HCT116 (cell line): ENCODE measurements around the gene KIF3C.

Experiments
- CBX3 ChIP-seq: IDR thresholded peaks from 2 replicates; pipeline ENCODE4 v1.6.1; 2012; ENCODE audit warnings: low read depth
- CEBPB ChIP-seq: IDR thresholded peaks from 2 replicates; pipeline ENCODE4 v1.6.1; 2012; ENCODE audit warnings: low read depth
- CTCF ChIP-seq, 3 experiments: fragments of 200-600 bp in 1 of 3; sonication (generic) in 1 of 3; IDR thresholded peaks in 2 of 3; conservative IDR thresholded peaks in 1 of 3; 2 replicates each; pipeline ENCODE4 v1.5.1; 2012 to 2017; ENCODE audit warnings: low read depth in 2 of 3, low read length in 2 of 3, antibody characterized with exemption in 1 of 3, borderline replicate concordance in 1 of 3, control low read depth in 1 of 3, mild to moderate bottlenecking in 1 of 3, mixed read lengths in 1 of 3, mixed run types in 1 of 3, moderate library complexity in 1 of 3; ENCODE audit not compliant: insufficient read depth in 1 of 3
- EZH2 ChIP-seq: fragments of 200-600 bp; sonication (generic); IDR thresholded peaks from 2 replicates; pipeline ENCODE4 v1.6.1; 2017; ENCODE audit warnings: antibody characterized with exemption, mixed run types
- JUND ChIP-seq: IDR thresholded peaks from 2 replicates; pipeline ENCODE4 v1.6.1; 2012
- MAX ChIP-seq: IDR thresholded peaks from 2 replicates; pipeline ENCODE4 v1.6.1; 2012
- POLR2A ChIP-seq: IDR thresholded peaks from 2 replicates; pipeline ENCODE4 v1.7.0; 2011; ENCODE audit warnings: borderline replicate concordance; ENCODE audit not compliant: insufficient read depth, insufficient read length; ENCODE audit errors: extremely low read depth
- POLR2AphosphoS5 ChIP-seq: IDR thresholded peaks from 2 replicates; pipeline ENCODE4 v1.6.1; 2011; ENCODE audit warnings: mild to moderate bottlenecking, low read depth, low read length, moderate library complexity
- RAD21 ChIP-seq: IDR thresholded peaks from 2 replicates; pipeline ENCODE4 v1.6.1; 2012; ENCODE audit warnings: low read depth, mild to moderate bottlenecking
- REST ChIP-seq: IDR thresholded peaks from 2 replicates; pipeline ENCODE4 v1.6.1; 2012; ENCODE audit warnings: low read depth
- SP1 ChIP-seq: IDR thresholded peaks from 2 replicates; pipeline ENCODE4 v1.6.1; 2012; ENCODE audit warnings: low read depth
- SRF ChIP-seq: IDR thresholded peaks from 2 replicates; pipeline ENCODE4 v1.6.1; 2012; ENCODE audit warnings: low read depth
- TCF7L2 ChIP-seq: IDR thresholded peaks from 2 replicates; pipeline ENCODE4 v1.7.0; 2011; ENCODE audit warnings: borderline replicate concordance, inconsistent platforms; ENCODE audit not compliant: insufficient read depth, insufficient read length; ENCODE audit errors: extremely low read depth
- YY1 ChIP-seq: IDR thresholded peaks from 2 replicates; pipeline ENCODE4 v1.6.1; 2011; ENCODE audit warnings: low read length, low read depth, moderate library complexity, mild to moderate bottlenecking; ENCODE audit not compliant: insufficient replicate concordance; ENCODE audit errors: extremely low read depth

GRCh38 chr2:25885933-25886332 lies 96.4 kb downstream of the KIF3C start:
- no peak for TF ChIP-seq CTCF (IDR thresholded peaks at IDR 0.05 in 2 of 3, conservative IDR thresholded peaks at IDR 0.05 in 1 of 3; ENCODE audit: borderline replicate concordance in 1 of 3, insufficient read depth in 1 of 3, low read depth in 2 of 3, low read length in 2 of 3)
- TF ChIP-seq RAD21 = no peak
- TF ChIP-seq CBX3 = no peak
- TF ChIP-seq CEBPB = no peak
- no peak for TF ChIP-seq EZH2
- TF ChIP-seq POLR2A = no peak
- TF ChIP-seq MAX = no peak
- TF ChIP-seq JUND = no peak
- no peak for TF ChIP-seq YY1
- no peak for TF ChIP-seq REST
- TF ChIP-seq TCF7L2 = no peak
- no peak for TF ChIP-seq POLR2AphosphoS5
- TF ChIP-seq SRF = no peak
- no peak for TF ChIP-seq SP1
